Measurements from ENCODE around the gene BCKDHB.

BCKDHB gene

DNA sequence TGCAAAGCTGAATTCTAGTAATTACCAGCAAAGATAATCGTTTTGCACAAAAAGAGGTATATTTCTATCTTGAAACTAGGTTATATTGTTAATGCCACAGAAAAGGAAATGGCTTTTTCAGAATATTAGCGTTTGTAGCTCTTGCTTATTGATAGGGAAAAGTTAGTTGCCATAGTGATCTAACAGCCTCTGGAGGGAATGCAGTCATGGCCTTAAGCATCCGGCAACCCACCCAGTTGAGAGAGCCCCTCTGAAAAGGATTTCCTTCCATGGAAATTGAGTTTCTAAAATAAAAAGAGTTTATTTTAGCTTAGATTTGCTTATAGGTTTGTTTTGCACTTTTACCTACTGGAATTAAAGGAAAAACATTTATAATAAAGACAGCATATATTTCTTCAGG, 224.5 kb downstream of the BCKDHB start:
- DNase-seq (ENCODE audit: low read depth in 2 of 2) = no peak

DNA sequence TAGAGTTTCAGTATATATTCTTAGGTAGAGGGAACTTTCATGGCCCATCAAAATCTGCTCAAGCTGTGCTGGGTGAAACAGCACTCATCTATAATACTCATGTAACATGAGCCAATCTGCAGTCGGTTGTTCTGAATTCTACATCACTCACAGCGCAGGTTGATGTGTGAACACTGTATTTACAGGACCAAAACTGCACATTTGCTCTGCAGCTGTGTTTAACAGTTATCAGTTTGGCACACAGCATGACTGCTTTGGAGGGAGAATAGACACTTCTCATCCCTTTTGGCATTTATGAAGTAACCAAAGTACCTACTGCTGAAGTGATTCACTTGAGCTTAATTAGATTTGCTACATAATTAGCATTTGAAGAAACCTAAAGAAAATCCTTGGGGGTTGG, 225.1 kb downstream of the BCKDHB start:
- DNase-seq (ENCODE audit: low read depth in 2 of 2) = no peak

DNA sequence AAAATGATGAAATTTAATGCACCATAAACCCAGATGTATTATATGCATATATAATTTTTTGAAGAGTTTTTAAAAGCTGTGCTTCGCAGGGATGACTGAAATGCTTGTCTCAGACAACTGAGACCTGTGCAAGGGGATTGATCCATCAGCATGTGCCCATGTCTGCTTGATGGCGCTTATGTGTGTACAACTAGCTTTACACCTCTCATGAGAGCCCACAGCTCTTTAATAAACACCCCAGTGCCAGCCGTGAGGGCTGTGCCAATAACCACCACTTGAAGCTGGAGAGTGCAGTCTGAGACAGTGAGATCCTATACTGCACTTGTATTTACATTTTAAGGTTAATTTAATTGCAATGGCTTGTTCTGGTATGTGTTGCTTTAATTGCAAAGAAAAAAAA, 225.5 kb downstream of the BCKDHB start:
- no peak for DNase-seq (ENCODE audit: low read depth in 2 of 2)

DNA sequence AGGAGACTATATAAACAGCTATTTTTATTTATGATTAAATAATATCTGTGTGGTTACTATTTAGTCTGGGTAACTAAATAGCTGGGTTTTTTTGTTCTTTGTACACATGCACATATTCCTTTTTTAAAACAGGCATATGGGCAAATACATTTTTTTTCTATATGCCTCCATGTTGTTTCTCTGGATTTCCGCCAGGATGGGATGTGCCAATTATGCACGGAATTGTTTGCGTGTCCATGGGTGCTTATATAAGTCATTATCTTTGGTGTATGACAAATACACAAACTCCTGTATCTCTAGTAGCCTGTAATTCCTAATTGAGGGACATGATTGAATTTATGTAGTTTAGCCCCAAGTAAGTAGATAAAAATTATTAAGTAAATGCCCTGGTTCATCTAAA, 226.9 kb downstream of the BCKDHB start:
- DNase-seq (ENCODE audit: low read depth in 2 of 2) = no peak

DNA sequence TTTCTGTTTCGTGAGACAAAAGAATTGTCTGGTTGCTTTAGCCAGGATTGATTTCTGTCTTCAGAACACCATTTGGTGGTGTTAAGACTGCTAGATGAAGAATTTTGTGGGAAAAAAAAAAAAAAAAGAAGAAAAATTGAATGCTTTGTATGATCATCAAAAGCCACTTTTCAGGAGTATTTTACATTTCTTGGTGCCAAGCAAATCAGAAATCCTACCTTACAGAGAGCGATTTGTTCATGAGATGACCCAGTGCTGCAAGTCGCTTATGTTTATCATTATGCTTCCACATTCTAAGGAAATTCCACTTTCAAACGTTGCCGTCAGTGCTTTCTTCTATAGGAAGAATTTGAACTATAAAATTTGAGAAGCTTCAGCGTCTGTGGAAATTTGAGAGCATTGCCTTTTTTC, 228.7 kb downstream of the BCKDHB start:
- no peak for DNase-seq (ENCODE audit: low read depth in 2 of 2)

DNA sequence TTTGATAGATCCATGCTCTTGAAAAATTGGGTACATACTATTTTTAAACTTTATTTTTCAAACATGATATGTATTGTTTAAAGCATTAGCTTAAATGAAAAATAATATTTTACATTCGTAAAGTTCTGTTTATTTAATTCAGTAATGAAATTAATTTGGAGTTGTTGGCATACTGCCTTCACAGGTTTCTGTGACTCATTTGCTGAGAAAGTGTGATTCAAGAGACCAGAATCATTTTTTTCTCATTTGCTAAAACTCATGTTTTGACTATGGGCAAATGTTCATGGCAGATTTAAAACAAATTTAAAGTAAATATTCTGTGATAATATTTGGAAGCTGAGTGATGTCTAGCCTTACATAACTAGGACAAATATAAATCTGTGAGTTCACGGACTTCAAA, 230.4 kb downstream of the BCKDHB start:
- no peak for DNase-seq (ENCODE audit: low read depth in 2 of 2)

DNA sequence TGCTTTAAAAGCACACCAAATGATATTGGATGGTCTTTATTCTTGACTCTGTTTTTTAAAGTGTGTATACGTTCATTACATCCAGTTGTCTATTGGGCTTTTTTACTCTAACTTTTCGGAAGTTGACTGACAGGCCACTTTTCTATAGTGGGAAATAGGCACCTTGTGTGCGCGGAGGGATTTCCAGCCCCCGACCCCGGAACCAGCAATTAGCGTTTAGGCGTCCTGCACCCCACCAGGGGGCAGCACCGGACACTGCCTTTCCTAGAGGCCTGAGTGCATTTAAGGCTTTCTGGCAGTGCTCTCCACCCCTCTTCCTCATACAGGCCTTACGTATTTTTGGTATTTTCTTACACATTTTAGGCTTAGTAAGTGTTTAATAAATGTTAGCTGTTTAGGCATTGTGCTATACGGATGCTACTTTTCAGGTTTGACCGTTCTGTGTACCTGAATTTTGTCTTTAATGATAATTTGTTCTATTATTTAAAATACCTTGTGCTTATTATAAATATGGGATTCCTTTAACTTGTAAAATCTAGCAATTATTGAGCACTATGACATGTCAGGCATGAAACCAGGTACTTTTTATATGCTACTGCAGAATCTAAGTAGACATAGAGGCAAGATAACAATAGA, 231.8 kb downstream of the BCKDHB start:
- no peak for DNase-seq (ENCODE audit: low read depth in 2 of 2)

DNA sequence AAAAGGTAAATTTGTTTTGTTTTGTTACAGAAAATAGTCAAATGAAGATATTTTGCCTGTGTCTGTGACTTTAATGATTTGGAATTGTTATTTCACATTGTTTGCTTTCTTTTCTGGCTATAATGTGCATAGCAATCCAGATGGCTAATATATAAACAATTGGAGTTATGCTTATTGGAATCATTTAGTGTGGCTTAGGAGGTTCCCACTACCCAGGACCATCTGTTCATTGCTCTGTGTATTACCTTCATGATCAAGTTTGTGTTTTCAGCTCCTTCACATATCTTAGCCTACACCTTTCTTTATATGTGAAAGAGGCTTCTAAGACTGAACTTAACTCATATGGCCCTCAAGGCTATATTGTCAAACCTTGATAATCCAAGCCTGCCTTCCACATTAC, 232.9 kb downstream of the BCKDHB start:
- DNase-seq (ENCODE audit: low read depth in 2 of 2) = no peak

DNA sequence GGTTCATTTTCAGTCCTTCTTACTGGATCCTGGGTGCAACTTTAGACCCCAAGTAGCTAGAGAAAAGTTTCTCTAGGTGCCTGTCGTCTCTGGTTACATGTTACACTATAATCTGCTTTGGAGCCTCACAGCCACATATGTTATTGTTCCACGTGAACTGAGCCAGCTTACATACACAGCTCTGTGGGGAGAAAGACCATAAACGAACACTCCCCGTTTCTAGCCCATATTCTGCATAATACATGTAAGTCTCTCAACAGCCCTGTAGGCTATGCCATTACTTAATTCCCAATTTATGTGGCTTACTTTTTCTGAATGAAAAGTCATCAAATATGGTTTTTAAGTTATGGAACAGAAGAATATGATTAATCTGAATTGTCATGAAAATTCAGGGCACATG, 233.8 kb downstream of the BCKDHB start:
- no peak for DNase-seq (ENCODE audit: low read depth in 2 of 2)

DNA sequence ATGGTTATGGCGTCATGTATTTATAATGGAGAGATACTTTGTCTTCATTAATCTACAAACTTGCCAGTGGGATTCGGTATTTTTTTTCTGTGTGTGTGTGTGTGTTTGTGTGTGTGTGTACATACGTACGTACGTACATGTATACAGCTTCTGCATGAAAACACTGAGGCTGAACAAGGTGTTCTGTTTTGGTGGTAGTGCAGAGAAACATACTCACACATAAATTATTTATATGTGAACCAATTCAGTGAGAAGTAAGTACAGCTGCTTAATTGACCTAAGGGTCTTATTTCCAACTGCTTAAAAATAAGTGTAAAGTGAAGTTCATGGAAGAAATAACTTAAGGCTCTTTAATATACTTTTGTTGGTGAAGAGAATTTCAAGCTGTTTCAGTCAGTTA, 234.2 kb downstream of the BCKDHB start:
- DNase-seq (ENCODE audit: low read depth in 2 of 2) = no peak

DNA sequence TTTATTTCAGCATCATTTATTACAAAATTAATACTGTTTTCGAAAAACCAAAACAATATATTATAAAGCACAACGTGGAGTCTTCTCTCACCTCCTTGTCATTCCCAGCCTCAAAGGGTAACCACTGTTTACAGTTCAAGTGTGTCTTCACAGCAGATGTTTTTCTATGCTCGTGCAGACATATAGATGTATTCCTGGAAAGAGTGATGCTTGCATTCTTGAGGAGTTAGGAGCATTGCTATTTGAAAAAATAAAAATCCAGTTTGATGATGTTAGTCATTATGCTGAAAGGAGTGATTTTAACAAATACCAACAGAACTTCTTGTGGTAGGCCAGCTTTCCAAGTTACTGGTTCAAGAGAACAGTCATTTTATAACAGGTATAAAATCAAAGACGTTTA, 234.9 kb downstream of the BCKDHB start:
- peak; percentile 85 to 87 for DNase-seq (ENCODE audit: low read depth in 2 of 2)

DNA sequence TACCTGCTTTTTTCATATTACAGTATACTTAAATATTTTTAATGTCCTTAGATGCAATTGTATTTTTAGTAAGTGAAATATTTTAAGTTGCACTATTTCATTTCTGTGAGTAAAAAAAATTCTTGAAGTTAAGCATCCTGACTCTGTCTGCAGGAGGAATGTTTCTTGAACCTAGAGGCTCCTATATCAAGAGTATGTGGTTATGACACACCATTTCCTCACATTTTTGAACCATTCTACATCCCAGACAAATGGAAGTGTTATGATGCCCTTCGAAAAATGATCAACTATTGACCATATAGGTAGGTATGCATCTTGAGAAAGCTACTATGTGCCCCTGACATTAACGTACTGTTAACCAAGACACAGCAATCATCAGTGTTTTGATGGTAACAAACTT, 237.0 kb downstream of the BCKDHB start:
- DNase-seq (ENCODE audit: low read depth in 2 of 2) = peak in 1 of 2 experiments; percentile 40

DNA sequence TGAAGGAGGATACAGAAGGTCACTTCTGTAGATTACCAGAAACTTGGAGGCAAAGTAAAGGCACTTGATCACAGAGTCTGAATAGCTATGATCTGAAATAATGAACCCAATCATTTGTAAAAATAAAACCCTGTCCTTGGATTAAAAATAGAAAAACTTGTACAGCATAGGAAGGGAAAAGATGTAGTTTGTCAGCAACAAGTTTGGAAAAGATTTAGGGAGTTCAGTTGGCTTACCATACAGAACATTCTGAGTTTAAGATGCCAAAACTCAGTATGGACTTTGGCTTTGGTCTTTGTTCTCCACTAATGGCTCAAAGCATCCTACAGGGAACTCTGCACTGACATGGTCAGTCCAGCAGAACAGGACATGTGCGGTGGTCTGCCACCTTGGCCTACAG, 240.6 kb downstream of the BCKDHB start:
- DNase-seq (ENCODE audit: low read depth in 2 of 2) = no peak

DNA sequence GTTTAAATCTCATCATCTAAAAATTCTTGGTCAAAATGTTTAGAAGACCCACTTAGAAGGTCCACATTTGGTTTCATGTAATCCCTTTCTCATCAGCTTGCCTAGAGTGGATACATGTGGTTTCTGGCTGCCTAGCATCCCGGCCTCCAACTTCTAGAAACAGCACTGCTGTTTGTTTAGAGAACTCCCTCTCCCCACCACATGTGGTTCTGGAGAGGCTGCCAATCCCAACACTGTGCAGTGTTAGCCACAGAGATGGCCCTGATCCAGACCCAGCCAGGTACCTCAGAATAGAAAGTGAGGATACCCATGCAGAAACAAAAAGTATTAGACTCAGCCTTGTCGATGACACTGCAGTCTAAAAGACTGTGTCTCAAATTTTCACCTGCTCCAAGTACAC, 241.8 kb downstream of the BCKDHB start:
- DNase-seq (ENCODE audit: low read depth in 2 of 2) = peak in 1 of 2 experiments; percentile 50

DNA sequence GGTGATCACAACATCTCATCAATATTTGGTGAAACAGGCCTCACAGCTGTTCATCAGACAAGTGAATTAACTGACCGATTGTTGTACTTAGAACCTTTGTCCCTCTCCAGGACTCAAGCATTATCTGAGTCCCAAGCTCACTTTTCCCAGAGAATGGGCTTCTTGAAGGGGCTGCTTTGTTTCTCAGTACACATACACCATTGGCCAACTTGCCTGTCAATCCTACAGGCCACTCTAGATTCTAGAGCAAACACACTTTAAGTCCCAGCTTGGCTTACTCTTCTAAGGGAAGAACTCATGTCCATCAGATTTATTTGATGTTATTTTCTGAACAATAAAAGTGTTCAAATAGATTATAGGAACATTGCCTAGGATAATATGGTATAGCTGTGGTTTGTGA, 249.5 kb downstream of the BCKDHB start:
- DNase-seq (ENCODE audit: low read depth in 2 of 2) = no peak

DNA sequence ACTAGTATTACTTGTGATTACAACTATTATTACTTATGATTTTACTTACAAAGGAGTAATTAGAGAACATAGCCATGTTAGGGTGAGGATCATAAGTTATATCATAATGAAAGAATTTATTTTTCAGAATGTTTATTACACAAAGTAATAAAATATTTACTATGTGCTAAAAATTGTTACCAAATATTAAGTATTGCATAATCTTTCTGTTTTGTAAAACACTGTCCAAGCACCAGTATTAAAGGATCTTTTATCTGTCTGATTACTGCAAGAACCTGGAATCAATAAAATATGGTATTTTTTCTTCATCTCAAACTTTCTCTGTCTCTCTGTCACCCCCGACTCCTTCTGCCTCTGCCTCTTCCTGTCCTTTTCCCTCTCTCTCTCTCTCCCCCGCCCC, 250.1 kb downstream of the BCKDHB start:
- no peak for DNase-seq (ENCODE audit: low read depth in 2 of 2)

DNA sequence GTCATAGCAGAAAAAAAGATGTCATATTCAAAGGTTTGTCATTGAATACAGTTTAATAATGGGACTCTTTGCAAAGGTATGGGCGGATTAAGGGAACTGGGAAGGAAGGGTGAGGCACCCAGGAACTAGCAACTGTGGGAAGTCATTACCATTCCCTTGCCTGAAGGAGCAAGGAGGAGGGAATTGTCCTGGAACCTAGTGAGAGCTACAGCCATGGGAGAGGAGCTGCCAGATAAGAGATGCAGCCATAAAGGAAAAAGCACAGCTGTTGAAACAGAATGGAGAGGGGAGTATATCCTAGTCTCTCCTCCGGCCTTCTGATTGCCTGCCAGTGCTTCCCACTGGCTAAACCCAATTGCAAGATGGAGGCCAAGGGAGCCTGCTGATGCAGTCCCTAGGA, 250.6 kb downstream of the BCKDHB start:
- no peak for DNase-seq (ENCODE audit: low read depth in 2 of 2)

DNA sequence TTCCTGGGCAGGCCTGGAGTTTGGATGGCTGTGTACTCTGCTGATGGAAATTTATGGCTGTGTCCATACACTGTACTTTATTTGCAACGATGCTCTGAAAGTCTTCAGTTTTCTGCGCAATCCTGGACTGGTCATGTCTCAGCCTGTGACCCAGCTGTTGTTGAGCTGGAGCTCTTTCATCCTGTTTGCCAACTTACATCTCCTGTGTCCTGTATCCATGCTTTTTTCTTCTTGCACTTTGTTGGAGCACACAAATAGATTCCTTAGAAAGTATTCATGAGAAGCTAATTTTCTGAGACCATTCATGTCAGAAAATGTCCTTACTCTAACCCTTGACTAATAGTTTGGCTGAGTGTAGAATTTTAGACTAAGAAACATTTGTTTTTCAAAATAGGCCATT, 251.2 kb downstream of the BCKDHB start:
- no peak for DNase-seq (ENCODE audit: low read depth in 2 of 2)

DNA sequence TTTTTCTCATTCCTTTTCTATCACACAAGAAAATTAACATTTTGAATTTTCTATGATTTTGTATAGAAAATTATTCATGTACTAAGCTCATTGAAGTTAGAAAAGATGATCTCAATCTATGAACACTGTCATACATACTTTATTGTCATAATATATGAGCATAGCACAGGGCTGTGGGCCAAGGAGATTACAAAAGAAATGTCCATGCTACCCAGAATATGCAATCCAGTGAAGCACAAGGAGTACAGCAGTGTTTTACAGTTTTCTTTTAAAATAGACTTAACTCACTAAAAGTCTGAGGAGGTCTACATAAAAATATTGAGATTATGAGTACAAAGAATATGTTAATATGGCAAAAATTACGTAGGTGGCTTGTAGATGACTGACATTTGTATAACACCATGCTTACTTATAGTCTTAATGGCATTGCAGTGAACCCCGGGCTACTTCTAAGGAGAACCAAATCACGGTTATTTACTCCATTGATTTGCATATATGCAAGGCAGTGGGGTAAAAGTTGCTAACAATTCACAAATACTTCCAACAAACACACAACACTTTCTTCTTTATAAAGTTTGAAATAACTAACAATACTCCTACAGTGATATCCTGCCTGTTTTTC, 257.1 kb downstream of the BCKDHB start:
- DNase-seq (ENCODE audit: low read depth in 2 of 2) = peak in 1 of 2 experiments; percentile 39

DNA sequence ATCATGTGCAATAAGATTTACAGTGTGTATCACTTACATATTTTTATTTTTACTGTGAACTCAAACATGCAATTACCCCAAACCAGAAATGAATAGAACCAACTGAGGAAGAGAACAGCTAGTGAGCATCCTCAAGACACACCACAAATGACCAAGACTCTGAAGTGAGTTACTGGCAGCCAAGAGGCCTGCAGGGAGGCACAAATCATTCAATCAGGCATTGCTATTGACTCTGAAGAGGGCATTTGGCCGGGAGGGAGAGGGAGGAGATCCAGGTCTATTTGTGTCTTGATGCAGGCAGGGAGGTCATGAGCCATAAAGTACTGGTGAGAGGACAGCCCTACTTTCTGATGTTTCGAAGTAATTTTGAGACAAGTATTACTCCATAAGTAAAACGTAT, 257.7 kb downstream of the BCKDHB start:
- DNase-seq (ENCODE audit: low read depth in 2 of 2) = no peak

DNA sequence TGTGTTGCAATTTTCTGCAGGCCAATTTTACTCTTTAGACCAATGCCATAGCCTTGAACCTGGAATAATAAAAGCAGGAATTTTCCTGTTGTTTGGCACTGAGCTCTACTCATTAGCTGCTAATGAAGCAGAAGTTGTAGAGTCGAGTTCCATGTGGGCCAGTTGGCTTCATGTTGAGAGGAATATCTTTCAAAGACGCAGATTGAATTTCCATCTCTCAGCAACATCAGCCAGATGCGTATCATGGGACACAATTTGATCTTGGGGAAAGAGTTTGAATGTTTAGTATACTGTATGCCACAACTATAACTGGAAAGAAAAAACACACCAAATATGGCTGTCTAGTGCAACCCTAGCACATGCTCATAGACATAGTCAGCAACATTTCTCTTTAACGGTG, 259.6 kb downstream of the BCKDHB start:
- no peak for DNase-seq (ENCODE audit: low read depth in 2 of 2)

DNA sequence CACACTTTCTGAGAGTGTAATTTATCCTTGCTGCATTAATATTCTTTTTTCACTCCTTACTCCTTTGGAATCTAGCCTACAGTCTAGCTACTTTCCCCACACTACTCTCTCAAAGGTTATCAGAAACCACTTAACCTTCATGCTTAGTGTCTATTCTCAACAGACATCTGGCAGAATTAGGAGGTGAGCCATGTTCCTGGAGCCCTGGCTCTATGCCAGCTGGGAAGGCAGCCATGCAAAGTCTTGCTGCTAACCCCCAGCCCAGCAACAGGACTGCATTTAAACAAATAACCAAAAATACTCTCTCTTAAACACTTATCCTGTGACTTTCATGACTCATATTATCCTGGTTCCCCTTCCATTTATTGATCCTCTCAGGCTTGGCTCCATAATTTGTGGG, 260.2 kb downstream of the BCKDHB start:
- DNase-seq (ENCODE audit: low read depth in 2 of 2) = peak; percentile 32 to 60

DNA sequence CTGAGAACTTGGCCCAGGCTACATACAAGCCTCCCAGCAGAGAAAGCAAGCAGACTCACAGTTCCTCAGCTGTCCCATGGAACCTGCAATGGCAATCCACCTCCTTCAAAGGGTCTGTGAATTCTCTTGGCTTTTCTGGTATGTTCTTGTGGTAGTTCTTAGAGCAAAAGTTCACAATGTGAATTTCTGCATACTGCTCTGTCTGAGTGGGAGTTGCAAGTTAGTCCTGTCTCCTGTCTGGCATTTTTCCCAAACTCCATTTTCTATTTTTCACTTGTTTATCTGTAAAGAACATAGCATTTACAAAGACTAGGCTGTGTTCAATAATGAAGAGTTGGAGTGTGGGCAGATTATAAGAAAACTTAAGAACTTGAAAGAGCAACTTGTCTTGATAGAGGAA, 269.9 kb downstream of the BCKDHB start:
- DNase-seq (ENCODE audit: low read depth in 2 of 2) = no peak

DNA sequence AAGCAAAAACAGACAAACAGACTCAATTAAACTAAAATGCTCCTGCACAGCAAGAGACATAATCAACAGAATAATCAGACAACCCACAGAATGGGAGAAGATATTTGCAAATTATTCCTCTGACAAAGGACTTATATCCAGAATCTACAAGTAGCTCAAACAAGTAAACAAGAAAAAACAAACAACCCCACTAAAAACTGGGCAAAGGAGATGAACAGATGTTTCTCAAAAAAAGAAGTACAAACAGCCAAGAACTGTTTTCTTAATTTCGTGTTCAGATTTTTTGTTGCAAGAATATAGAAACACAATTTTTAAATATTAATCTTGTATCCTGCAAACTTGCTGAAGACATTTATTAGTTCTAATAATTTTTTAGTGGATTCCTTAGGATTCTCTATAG, 274.1 kb downstream of the BCKDHB start:
- DNase-seq (ENCODE audit: low read depth in 2 of 2) = no peak
